ENCODE measurements around the gene ZFP82.

- no peak for TF ChIP-seq CTCF (conservative IDR thresholded peaks at IDR 0.05 in 1 of 2, IDR thresholded peaks at IDR 0.05 in 1 of 2; ENCODE audit: low read depth in 1 of 2, low read length in 2 of 2)
- no peak for TF ChIP-seq EZH2 (IDR thresholded peaks at IDR 0.05; ENCODE audit: low read length, missing control alignments)
These were observed 22.9 kb upstream of the ZFP82 start for GRCh38 chr19:36441339-36441738.
